ENCODE data around the gene GPN2. TPM values are rescaled to one million over a fixed set of nuclear protein-coding genes. Genes with fewer than 3 reads are reported as not detected.

GPN2 gene
- total and polyA plus RNA-seq, 9 of the 15 experiments (the other 6 are each of a cell fraction or from before 2014, with no cell fraction given), result 9.9 to 58.8 (median 20.4) TPM

DNA sequence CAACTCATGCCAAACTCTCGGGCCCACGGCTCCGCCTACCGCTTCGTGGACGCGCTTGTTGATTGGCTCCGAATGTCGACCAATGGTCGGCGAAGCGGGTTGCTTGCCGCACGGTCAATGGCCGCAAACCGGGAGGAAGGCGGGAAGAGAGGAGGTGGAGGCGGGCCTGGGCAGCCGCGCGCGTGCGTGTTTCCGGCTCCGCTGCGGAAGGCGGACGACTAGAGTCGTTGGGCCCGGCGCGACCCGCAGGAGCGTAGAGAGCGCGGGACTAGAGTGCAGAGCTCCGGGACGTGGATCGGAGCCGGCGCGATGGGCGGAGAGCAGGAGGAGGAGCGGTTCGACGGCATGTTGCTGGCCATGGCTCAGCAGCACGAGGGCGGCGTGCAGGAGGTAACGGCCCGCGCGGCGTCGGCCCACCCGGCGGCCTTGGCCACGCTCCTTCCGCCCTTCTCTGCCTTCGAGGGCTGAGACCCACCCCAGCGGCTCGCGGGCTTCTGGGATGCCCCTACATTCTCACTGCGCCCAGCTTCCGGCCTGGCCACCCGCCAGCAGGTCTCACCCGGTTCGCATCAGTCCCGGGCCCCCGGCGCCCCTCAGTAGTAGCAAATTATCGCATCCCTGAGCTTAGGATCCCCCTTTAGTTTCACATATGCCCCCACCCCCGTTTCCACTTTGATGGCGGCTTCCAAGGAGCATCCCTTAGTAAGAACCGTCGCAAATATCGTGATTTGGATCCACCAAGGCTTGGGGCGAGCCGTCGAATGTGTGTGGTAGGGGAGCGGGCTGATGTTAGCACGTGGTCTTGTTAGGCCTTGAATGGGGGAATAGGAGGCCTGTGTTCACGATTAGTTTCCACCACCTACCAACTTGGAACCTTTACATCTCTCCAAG lies 31.7 kb upstream of the GPN2 start, which contains the start of gene NUDC (continued):
- TF ChIP-seq, protein P1, sequence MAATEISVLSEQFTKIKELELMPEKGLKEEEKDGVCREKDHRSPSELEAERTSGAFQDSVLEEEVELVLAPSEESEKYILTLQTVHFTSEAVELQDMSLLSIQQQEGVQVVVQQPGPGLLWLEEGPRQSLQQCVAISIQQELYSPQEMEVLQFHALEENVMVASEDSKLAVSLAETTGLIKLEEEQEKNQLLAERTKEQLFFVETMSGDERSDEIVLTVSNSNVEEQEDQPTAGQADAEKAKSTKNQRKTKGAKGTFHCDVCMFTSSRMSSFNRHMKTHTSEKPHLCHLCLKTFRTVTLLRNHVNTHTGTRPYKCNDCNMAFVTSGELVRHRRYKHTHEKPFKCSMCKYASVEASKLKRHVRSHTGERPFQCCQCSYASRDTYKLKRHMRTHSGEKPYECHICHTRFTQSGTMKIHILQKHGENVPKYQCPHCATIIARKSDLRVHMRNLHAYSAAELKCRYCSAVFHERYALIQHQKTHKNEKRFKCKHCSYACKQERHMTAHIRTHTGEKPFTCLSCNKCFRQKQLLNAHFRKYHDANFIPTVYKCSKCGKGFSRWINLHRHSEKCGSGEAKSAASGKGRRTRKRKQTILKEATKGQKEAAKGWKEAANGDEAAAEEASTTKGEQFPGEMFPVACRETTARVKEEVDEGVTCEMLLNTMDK (IDR thresholded peaks at IDR 0.05; ENCODE audit: borderline replicate concordance, insufficient read depth, low read depth, low read length, poor library complexity, severe bottlenecking), result no peak
- TF ChIP-seq COPS2 (conservative IDR thresholded peaks at IDR 0.05) (no peak), NUFIP1 (IDR thresholded peaks at IDR 0.05; ENCODE audit: partially characterized antibody) (no peak), TEAD1 (CRISPR knock-in tag; IDR thresholded peaks at IDR 0.05) (peak in 1 of 2 experiments; percentile 17; a peak in 2 of 4 replicates), ZNF778 (CRISPR knock-in tag; IDR thresholded peaks at IDR 0.05) (no peak), GTF2F1 (IDR thresholded peaks at IDR 0.05; ENCODE audit: low read depth, low read length) (peak; percentile 37; the same call in 1 of the 2 replicates), NFIX (CRISPR knock-in tag; IDR thresholded peaks at IDR 0.05; ENCODE audit: low read depth) (no peak)
- TF ChIP-seq, protein P2, sequence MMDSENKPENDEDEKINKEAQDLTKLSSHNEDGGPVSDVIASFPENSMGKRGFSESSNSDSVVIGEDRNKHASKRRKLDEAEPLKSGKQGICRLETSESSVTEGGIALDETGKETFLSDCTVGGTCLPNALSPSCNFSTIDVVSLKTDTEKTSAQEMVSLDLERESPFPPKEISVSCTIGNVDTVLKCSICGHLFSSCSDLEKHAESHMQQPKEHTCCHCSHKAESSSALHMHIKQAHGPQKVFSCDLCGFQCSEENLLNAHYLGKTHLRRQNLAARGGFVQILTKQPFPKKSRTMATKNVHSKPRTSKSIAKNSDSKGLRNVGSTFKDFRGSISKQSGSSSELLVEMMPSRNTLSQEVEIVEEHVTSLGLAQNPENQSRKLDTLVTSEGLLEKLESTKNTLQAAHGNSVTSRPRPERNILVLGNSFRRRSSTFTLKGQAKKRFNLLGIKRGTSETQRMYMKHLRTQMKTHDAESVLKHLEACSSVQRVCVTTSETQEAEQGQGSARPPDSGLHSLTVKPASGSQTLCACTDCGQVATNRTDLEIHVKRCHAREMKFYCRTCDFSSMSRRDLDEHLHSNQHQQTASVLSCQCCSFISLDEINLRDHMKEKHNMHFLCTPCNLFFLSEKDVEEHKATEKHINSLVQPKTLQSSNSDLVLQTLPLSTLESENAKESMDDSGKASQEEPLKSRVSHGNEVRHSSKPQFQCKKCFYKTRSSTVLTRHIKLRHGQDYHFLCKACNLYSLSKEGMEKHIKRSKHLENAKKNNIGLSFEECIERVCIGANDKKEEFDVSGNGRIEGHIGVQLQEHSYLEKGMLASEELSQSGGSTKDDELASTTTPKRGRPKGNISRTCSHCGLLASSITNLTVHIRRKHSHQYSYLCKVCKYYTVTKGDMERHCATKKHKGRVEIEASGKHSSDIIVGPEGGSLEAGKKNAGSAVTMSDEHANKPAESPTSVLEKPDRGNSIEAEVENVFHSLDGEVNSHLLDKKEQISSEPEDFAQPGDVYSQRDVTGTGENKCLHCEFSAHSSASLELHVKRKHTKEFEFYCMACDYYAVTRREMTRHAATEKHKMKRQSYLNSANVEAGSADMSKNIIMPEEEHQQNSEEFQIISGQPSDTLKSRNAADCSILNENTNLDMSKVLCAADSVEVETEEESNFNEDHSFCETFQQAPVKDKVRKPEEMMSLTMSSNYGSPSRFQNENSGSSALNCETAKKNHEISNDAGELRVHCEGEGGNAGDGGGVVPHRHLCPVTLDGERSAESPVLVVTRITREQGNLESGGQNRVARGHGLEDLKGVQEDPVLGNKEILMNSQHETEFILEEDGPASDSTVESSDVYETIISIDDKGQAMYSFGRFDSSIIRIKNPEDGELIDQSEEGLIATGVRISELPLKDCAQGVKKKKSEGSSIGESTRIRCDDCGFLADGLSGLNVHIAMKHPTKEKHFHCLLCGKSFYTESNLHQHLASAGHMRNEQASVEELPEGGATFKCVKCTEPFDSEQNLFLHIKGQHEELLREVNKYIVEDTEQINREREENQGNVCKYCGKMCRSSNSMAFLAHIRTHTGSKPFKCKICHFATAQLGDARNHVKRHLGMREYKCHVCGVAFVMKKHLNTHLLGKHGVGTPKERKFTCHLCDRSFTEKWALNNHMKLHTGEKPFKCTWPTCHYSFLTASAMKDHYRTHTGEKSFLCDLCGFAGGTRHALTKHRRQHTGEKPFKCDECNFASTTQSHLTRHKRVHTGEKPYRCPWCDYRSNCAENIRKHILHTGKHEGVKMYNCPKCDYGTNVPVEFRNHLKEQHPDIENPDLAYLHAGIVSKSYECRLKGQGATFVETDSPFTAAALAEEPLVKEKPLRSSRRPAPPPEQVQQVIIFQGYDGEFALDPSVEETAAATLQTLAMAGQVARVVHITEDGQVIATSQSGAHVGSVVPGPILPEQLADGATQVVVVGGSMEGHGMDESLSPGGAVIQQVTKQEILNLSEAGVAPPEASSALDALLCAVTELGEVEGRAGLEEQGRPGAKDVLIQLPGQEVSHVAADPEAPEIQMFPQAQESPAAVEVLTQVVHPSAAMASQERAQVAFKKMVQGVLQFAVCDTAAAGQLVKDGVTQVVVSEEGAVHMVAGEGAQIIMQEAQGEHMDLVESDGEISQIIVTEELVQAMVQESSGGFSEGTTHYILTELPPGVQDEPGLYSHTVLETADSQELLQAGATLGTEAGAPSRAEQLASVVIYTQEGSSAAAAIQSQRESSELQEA (IDR thresholded peaks at IDR 0.05; ENCODE audit: low read depth), result no peak
- TF ChIP-seq, protein P3, sequence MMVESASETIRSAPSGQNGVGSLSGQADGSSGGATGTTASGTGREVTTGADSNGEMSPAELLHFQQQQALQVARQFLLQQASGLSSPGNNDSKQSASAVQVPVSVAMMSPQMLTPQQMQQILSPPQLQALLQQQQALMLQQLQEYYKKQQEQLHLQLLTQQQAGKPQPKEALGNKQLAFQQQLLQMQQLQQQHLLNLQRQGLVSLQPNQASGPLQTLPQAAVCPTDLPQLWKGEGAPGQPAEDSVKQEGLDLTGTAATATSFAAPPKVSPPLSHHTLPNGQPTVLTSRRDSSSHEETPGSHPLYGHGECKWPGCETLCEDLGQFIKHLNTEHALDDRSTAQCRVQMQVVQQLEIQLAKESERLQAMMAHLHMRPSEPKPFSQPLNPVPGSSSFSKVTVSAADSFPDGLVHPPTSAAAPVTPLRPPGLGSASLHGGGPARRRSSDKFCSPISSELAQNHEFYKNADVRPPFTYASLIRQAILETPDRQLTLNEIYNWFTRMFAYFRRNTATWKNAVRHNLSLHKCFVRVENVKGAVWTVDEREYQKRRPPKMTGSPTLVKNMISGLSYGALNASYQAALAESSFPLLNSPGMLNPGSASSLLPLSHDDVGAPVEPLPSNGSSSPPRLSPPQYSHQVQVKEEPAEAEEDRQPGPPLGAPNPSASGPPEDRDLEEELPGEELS (CRISPR knock-in tag; IDR thresholded peaks at IDR 0.05; ENCODE audit: borderline replicate concordance), result peak; percentile 72; the same call in 1 of the 2 replicates
- TF ChIP-seq, protein P4, sequence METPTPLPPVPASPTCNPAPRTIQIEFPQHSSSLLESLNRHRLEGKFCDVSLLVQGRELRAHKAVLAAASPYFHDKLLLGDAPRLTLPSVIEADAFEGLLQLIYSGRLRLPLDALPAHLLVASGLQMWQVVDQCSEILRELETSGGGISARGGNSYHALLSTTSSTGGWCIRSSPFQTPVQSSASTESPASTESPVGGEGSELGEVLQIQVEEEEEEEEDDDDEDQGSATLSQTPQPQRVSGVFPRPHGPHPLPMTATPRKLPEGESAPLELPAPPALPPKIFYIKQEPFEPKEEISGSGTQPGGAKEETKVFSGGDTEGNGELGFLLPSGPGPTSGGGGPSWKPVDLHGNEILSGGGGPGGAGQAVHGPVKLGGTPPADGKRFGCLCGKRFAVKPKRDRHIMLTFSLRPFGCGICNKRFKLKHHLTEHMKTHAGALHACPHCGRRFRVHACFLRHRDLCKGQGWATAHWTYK (CRISPR knock-in tag; IDR thresholded peaks at IDR 0.05), result peak; percentile 79

All from K562 (cell line).